Suprapubic skin (tissue), 4 donors: ENCODE results near the gene SH3BP4.

Source experiments
- EP300 ChIP-seq: sonication (generic); formaldehyde crosslinking; IDR thresholded peaks from one replicate; pipeline ENCODE4 v1.6.1; 2017; ENCODE audit warnings: antibody characterized with exemption
- POLR2A ChIP-seq, 2 donors: fragments of 450-650 bp; IDR thresholded peaks; one replicate each; pipeline ENCODE4 v1.6.1; 2017; ENCODE audit warnings: antibody characterized with exemption in 2 of 2, mild to moderate bottlenecking in 2 of 2, moderate library complexity in 2 of 2
- POLR2AphosphoS5 ChIP-seq, 3 donors: sonication (generic); formaldehyde crosslinking; IDR thresholded peaks; one replicate each; pipeline ENCODE4 v1.6.1; 2017; ENCODE audit warnings: antibody characterized with exemption in 3 of 3
- TF ChIP-seq, protein P1 (sequence below), 2 donors: fragments of 200-600 bp in 1 of 2; fragments of 450-650 bp in 1 of 2; sonication (generic) in 1 of 2; IDR thresholded peaks; one replicate each; pipeline ENCODE4 v1.5.1; 2016 to 2019; ENCODE audit warnings: antibody characterized with exemption in 2 of 2, mild to moderate bottlenecking in 1 of 2, moderate library complexity in 1 of 2

DNA sequence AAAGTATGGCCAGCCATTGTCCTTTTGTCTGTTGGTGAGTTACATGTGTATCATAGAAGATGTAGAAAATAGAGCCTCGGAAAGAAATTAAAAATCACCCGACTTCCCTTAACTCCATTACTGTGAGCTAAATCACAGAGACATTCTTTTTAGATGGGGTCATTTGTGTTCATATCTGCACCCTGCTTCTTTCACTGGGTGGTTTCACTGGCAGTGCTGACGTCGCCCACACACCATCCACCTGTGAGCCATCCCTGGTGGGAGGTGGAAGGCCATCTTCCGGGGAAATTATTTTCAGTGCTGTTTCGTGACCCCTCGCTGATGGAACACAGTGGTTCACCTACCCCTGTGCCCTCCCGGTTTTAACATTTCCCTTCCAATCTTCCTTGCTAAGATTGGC lies 21.2 kb downstream of the SH3BP4 start:
- TF ChIP-seq POLR2A (IDR thresholded peaks at IDR 0.05) (no peak), EP300 (no peak), POLR2AphosphoS5 (IDR thresholded peaks at IDR 0.05) (no peak)
- TF ChIP-seq, protein P1, sequence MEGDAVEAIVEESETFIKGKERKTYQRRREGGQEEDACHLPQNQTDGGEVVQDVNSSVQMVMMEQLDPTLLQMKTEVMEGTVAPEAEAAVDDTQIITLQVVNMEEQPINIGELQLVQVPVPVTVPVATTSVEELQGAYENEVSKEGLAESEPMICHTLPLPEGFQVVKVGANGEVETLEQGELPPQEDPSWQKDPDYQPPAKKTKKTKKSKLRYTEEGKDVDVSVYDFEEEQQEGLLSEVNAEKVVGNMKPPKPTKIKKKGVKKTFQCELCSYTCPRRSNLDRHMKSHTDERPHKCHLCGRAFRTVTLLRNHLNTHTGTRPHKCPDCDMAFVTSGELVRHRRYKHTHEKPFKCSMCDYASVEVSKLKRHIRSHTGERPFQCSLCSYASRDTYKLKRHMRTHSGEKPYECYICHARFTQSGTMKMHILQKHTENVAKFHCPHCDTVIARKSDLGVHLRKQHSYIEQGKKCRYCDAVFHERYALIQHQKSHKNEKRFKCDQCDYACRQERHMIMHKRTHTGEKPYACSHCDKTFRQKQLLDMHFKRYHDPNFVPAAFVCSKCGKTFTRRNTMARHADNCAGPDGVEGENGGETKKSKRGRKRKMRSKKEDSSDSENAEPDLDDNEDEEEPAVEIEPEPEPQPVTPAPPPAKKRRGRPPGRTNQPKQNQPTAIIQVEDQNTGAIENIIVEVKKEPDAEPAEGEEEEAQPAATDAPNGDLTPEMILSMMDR (IDR thresholded peaks at IDR 0.05) = no peak
